ENCODE results near the gene TMPRSS4. TPM values are rescaled to one million over a fixed set of nuclear protein-coding genes. Genes with fewer than 3 reads are reported as not detected.

The TMPRSS4 gene
- total RNA-seq, 1 donor from 2014 or later, result 16.8 TPM

DNA sequence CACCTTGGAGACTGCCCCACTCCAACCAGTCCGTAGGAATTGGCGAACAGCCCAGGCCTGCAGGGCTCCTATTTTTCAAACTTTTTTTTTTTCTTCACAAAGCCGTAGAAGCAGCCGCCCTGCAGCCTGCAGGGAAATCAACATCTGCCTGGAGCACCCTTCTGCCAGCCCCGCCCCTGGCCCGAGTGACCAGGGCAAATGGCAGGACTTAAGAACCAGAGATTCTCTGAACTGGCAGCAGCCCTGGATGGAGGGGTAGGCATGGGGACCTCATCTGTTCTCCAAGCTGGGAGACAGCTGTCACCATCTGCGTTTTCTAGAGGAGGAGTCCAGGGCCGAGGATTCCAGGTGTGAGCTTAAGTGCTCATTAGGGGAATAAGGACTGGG, 94.0 kb downstream of the TMPRSS4 start:
- no peak for DNase-seq (ENCODE audit: low read depth)
- Histone ChIP-seq H3K4me3 (ENCODE audit: low read depth, low read length) (no peak overlapping the region), H3K27me3 (ENCODE audit: control insufficient read depth, insufficient read depth, low read length) (peaks cover 25% of the 10 kb centered on the region), H3K36me3 (ENCODE audit: control insufficient read depth, insufficient read depth, low read length) (no peaks in the 10 kb centered on the region)
- TF ChIP-seq, protein P1, sequence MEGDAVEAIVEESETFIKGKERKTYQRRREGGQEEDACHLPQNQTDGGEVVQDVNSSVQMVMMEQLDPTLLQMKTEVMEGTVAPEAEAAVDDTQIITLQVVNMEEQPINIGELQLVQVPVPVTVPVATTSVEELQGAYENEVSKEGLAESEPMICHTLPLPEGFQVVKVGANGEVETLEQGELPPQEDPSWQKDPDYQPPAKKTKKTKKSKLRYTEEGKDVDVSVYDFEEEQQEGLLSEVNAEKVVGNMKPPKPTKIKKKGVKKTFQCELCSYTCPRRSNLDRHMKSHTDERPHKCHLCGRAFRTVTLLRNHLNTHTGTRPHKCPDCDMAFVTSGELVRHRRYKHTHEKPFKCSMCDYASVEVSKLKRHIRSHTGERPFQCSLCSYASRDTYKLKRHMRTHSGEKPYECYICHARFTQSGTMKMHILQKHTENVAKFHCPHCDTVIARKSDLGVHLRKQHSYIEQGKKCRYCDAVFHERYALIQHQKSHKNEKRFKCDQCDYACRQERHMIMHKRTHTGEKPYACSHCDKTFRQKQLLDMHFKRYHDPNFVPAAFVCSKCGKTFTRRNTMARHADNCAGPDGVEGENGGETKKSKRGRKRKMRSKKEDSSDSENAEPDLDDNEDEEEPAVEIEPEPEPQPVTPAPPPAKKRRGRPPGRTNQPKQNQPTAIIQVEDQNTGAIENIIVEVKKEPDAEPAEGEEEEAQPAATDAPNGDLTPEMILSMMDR (IDR thresholded peaks at IDR 0.05; ENCODE audit: insufficient read depth, low read length, poor library complexity, severe bottlenecking), result no peak

Other genes with a start within 250 kb of the TMPRSS4 start
- gene FXYD6, start 200.4 kb upstream of the TMPRSS4 start, total RNA-seq, result 45.8 and 83.4 TPM in 2 replicates
- 1.6 TPM in 1 of 2 replicates, not detected in the other for gene TMPRSS13, start 147.7 kb upstream of the TMPRSS4 start, total RNA-seq
- gene IL10RA, start 90.7 kb upstream of the TMPRSS4 start, total RNA-seq, result 0.25 and 0.55 TPM in 2 replicates
- gene SMIM35, start 9.9 kb downstream of the TMPRSS4 start, total RNA-seq, result not detected in 2 replicates
- 0.41 and 0.79 TPM in 2 replicates for gene SCN4B, start 75.7 kb downstream of the TMPRSS4 start, total RNA-seq
- 0.04 and 0.07 TPM in 2 replicates for gene SCN2B, start 99.6 kb downstream of the TMPRSS4 start, total RNA-seq
- gene JAML, start 147.9 kb downstream of the TMPRSS4 start, total RNA-seq, result 2.5 TPM in 1 of 2 replicates, not detected in the other
- 7.9 and 9.4 TPM in 2 replicates for gene MPZL3, start 175.3 kb downstream of the TMPRSS4 start, total RNA-seq
- 12.1 and 13.1 TPM in 2 replicates for gene MPZL2, start 187.2 kb downstream of the TMPRSS4 start, total RNA-seq
- gene CD3E, start 227.7 kb downstream of the TMPRSS4 start, total RNA-seq, result not detected in 2 replicates